OCI-LY1 (cell line): ENCODE data around the gene BCAN.

Experiments
- CTCF ChIP-seq: fragments of 200-600 bp; sonication (generic), shearing (Covaris generic); IDR thresholded peaks from 2 replicates; pipeline ENCODE4 v1.5.1; 2017; ENCODE audit warnings: mild to moderate bottlenecking, antibody characterized with exemption, low read length, moderate library complexity, mixed read lengths
- EZH2 ChIP-seq: fragments of 200-600 bp; sonication (generic), shearing (Covaris generic); IDR thresholded peaks from 2 replicates; pipeline ENCODE4 v1.8.0; 2017; ENCODE audit warnings: borderline replicate concordance, mixed run types, mild to moderate bottlenecking, antibody characterized with exemption, low read length, moderate library complexity, mixed read lengths

- TF ChIP-seq CTCF (no peak), EZH2 (no peak)
Measured at GRCh38 chr1:156593661-156593989, 48.3 kb upstream of the BCAN start.
